HepG2 (cell line): Measurements from ENCODE around the gene SULT6B1. TPM values are rescaled to one million over a fixed set of nuclear protein-coding genes. Genes with fewer than 3 reads are reported as not detected.

Experiments used
- BCL3 ChIP-seq: sonication (generic); formaldehyde crosslinking; IDR thresholded peaks from 2 replicates; pipeline ENCODE4 v1.5.1; 2020; ENCODE audit warnings: mild to moderate bottlenecking, missing genetic modification reagents, moderate library complexity
- DPF2 ChIP-seq: sonication (generic); formaldehyde crosslinking; IDR thresholded peaks from 2 replicates; pipeline ENCODE4 v1.4.0; 2020; ENCODE audit warnings: mild to moderate bottlenecking, low read depth, missing genetic modification reagents, borderline replicate concordance
- GTF3A ChIP-seq: sonication (generic); formaldehyde crosslinking; conservative IDR thresholded peaks from 2 replicates; pipeline ENCODE4 v1.4.0; 2020; ENCODE audit warnings: mild to moderate bottlenecking, missing genetic modification reagents
- IKZF4 ChIP-seq: sonication (generic); formaldehyde crosslinking; IDR thresholded peaks from 2 replicates; pipeline ENCODE4 v1.5.1; 2020; ENCODE audit warnings: borderline replicate concordance, mild to moderate bottlenecking, low read depth, missing genetic modification reagents; ENCODE audit errors: not compliant biosample characterization
- ISX ChIP-seq: sonication (generic); formaldehyde crosslinking; conservative IDR thresholded peaks from 2 replicates; pipeline ENCODE4 v1.5.0; 2020; ENCODE audit warnings: missing genetic modification reagents
- KLF12 ChIP-seq: sonication (generic); formaldehyde crosslinking; IDR thresholded peaks from 2 replicates; pipeline ENCODE4 v1.4.0; 2020; ENCODE audit warnings: missing genetic modification reagents, borderline replicate concordance
- LCORL ChIP-seq, 2 experiments: fragments of 450-650 bp in 1 of 2; sonication (generic) in 1 of 2; formaldehyde crosslinking in 1 of 2; IDR thresholded peaks; 2 replicates each; pipeline versions ENCODE4 v1.5.0 to v1.6.1; 2017 to 2020; ENCODE audit warnings: antibody characterized with exemption in 1 of 2, missing genetic modification reagents in 1 of 2
- MIER3 ChIP-seq: IDR thresholded peaks from 2 replicates; pipeline ENCODE4 v1.6.1; 2016; ENCODE audit warnings: missing compliant biosample characterization, borderline replicate concordance
- NFE2L1 ChIP-seq: sonication (generic); formaldehyde crosslinking; IDR thresholded peaks from 2 replicates; pipeline ENCODE4 v1.4.0; 2020; ENCODE audit warnings: missing genetic modification reagents, mild to moderate bottlenecking, borderline replicate concordance
- NR2F2 ChIP-seq: IDR thresholded peaks from 2 replicates; pipeline ENCODE4 v1.6.1; 2012; ENCODE audit warnings: low read depth, inconsistent platforms, borderline replicate concordance
- POLR2A ChIP-seq, 2 experiments: IDR thresholded peaks; 2 replicates each; pipeline ENCODE4 v1.6.1; 2011; ENCODE audit warnings: low read depth in 2 of 2, low read length in 2 of 2, mild to moderate bottlenecking in 1 of 2, moderate library complexity in 1 of 2; ENCODE audit not compliant: insufficient read depth in 1 of 2
- SNAI1 ChIP-seq: sonication (generic); formaldehyde crosslinking; IDR thresholded peaks from 2 replicates; pipeline ENCODE4 v1.5.0; 2020; ENCODE audit warnings: mild to moderate bottlenecking, missing genetic modification reagents, borderline replicate concordance
- SOX6 ChIP-seq, 2 experiments: fragments of 450-650 bp in 1 of 2; sonication (generic) in 1 of 2; formaldehyde crosslinking in 1 of 2; IDR thresholded peaks; 2 replicates each; pipeline versions ENCODE4 v1.4.0 to v1.6.1; 2017 to 2020; ENCODE audit warnings: antibody characterized with exemption in 1 of 2, mild to moderate bottlenecking in 1 of 2, missing genetic modification reagents in 1 of 2
- TCF12 ChIP-seq, 2 experiments: fragments of 450-650 bp in 1 of 2; sonication (generic) in 1 of 2; formaldehyde crosslinking in 1 of 2; IDR thresholded peaks; 2 replicates each; pipeline versions ENCODE4 v1.6.1 to v1.8.0; 2017 to 2022; ENCODE audit warnings: antibody characterized with exemption in 1 of 2, mild to moderate bottlenecking in 1 of 2, missing genetic modification reagents in 1 of 2, moderate library complexity in 1 of 2
- ZBTB21 ChIP-seq: sonication (generic); formaldehyde crosslinking; IDR thresholded peaks from 2 replicates; pipeline ENCODE4 v1.4.0; 2020; ENCODE audit warnings: missing genetic modification reagents
- ZBTB3 ChIP-seq: sonication (generic); formaldehyde crosslinking; IDR thresholded peaks from 2 replicates; pipeline ENCODE4 v1.4.0; 2020; ENCODE audit warnings: low read depth, mild to moderate bottlenecking, moderate library complexity, missing genetic modification reagents, borderline replicate concordance
- ZNF10 ChIP-seq: sonication (generic); formaldehyde crosslinking; IDR thresholded peaks from 2 replicates; pipeline ENCODE4 v1.4.0; 2020; ENCODE audit warnings: mild to moderate bottlenecking, low read depth, missing genetic modification reagents, borderline replicate concordance
- ZNF224 ChIP-seq: sonication (generic); formaldehyde crosslinking; IDR thresholded peaks from 2 replicates; pipeline ENCODE4 v1.5.0; 2020; ENCODE audit warnings: mild to moderate bottlenecking, missing genetic modification reagents
- ZNF235 ChIP-seq: sonication (generic); formaldehyde crosslinking; IDR thresholded peaks from 2 replicates; pipeline ENCODE4 v1.8.1; 2023; ENCODE audit warnings: mild to moderate bottlenecking, missing genetic modification reagents, borderline replicate concordance
- ZNF274 ChIP-seq: sonication (generic); formaldehyde crosslinking; IDR thresholded peaks from 2 replicates; pipeline ENCODE4 v1.5.1; 2020; ENCODE audit warnings: mild to moderate bottlenecking, missing genetic modification reagents
- ZNF331 ChIP-seq: sonication (generic); formaldehyde crosslinking; IDR thresholded peaks from 2 replicates; pipeline ENCODE4 v1.4.0; 2020; ENCODE audit warnings: missing genetic modification reagents
- ZNF468 ChIP-seq: sonication (generic); formaldehyde crosslinking; IDR thresholded peaks from 2 replicates; pipeline ENCODE4 v1.8.0; 2022; ENCODE audit warnings: mild to moderate bottlenecking, moderate library complexity, missing genetic modification reagents
- ZNF543 ChIP-seq: sonication (generic); formaldehyde crosslinking; IDR thresholded peaks from 2 replicates; pipeline ENCODE4 v1.4.0; 2020; ENCODE audit warnings: mild to moderate bottlenecking, missing genetic modification reagents
- ZNF773 ChIP-seq: sonication (generic); formaldehyde crosslinking; IDR thresholded peaks from 2 replicates; pipeline ENCODE4 v1.4.0; 2020; ENCODE audit warnings: missing genetic modification reagents, borderline replicate concordance
- ZNF879 ChIP-seq: sonication (generic); formaldehyde crosslinking; IDR thresholded peaks from 2 replicates; pipeline ENCODE4 v1.8.1; 2023; ENCODE audit warnings: missing genetic modification reagents
- polyA plus RNA-seq, 8 experiments: library from polyadenylated mRNA; depleted of rRNA in 3 of 8; stranded (reverse) in 7 of 8; unstranded in 1 of 8; fragments of >200 nt; fragmentation: Illumina TruSeq in 4 of 8; extraction: Trizol in 4 of 8; gene quantifications; 2 replicates each; pipeline versions ENCODE4 v1.2.1 to v1.2.3, GENCODE V29; 2011 to 2016; ENCODE audit warnings: low read depth in 4 of 8, missing spikeins in 1 of 8, mixed read lengths in 1 of 8; ENCODE audit not compliant: insufficient read depth in 1 of 8
- total RNA-seq, 5 experiments: library from RNA; depleted of rRNA; stranded (reverse); fragments of >200 nt; fragmentation: Illumina TruSeq; extraction: Trizol; gene quantifications; 2 replicates each; pipeline ENCODE4 v1.2.3, GENCODE V29; 2016; ENCODE audit warnings: low read depth in 1 of 5
- TF ChIP-seq, protein P1 (sequence below): IDR thresholded peaks from 2 replicates; pipeline ENCODE4 v1.6.1; 2016; ENCODE audit warnings: control low read depth

Gene SULT6B1
- total and polyA plus RNA-seq, 2 of the 13 experiments (the other 11 are each of a cell fraction or from before 2014, with no cell fraction given): not detected

DNA sequence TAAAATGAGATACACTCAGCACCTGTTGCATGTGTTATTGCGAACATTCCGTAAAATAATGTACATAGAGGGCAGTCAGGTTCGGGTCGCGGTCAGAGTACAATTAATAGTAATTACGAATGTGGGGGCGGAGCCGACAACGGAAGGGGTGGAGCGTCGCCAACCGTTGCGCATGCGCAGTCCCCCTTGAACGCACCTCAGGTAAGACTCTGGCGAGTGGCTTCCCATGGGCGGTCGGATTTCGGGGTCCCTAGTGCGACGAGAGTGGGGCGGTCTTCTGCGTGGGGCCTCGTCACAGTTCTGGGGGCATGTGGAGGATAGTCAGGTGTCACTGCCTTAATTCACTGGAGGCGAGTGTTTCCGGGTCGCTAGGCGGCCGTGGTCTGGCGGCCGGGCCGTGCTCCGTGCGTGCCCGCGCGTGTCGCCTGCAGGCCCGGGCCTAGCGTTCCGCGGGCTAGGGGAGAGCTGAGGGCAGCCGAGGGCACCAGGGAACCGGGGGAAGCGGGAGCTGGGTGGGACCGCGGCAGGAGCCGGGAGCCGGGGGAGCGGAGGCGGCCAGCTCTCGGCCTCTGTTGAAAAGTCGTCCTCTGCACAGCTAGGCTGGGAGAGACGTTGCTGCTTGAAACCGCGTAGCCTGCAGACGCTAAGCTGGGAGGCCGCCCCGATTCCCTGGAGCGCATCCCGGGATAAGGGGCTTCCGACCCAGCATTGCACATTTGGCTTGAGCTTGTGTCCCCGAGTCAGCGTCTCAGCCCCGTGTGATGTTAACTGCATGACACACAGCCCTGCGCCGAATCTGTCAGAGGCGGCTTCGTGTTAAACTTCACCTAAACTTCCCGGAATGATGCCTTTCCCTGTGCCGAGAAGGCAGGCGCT lies 8.1 kb upstream of the SULT6B1 start, which contains the start of gene CEBPZOS (continued):
- peak; percentile 5; the same call in 1 of the 2 replicates for TF ChIP-seq ZNF331 (CRISPR knock-in tag)
- no peak for TF ChIP-seq ZNF10 (CRISPR knock-in tag)
- TF ChIP-seq ZBTB3 (CRISPR knock-in tag): no peak; the same call in 1 of the 2 replicates
- TF ChIP-seq IKZF4: peak; percentile 95
- TF ChIP-seq ZNF224 (CRISPR knock-in tag): peak; percentile 81; the same call in 1 of the 2 replicates
- peak; percentile 67; the same call in 1 of the 2 replicates for TF ChIP-seq ZNF773 (CRISPR knock-in tag)
- TF ChIP-seq DPF2: no peak
- TF ChIP-seq KLF12 (CRISPR knock-in tag): no peak
- TF ChIP-seq ZNF235 (CRISPR knock-in tag): peak; percentile 98; the same call in 1 of the 2 replicates
- peak; percentile 93 for TF ChIP-seq ZNF543 (CRISPR knock-in tag)
- no peak for TF ChIP-seq NFE2L1 (CRISPR knock-in tag)
- TF ChIP-seq LCORL (IDR thresholded peaks at IDR 0.05): no peak; the same call in 1 of the 2 replicates
- TF ChIP-seq LCORL (CRISPR knock-in tag; IDR thresholded peaks at IDR 0.05): 0 out of 2 replicates have a peak, but pooled peaks have one; percentile 45
- TF ChIP-seq POLR2A (IDR thresholded peaks at IDR 0.05; ENCODE audit: insufficient read depth in 1 of 2, low read depth in 2 of 2, low read length in 2 of 2): peak; percentile 85 to 98
- TF ChIP-seq ZBTB21 (CRISPR knock-in tag): no peak
- TF ChIP-seq SNAI1 (CRISPR knock-in tag): peak; percentile 91
- no peak for TF ChIP-seq SOX6 (IDR thresholded peaks at IDR 0.05)
- peak; percentile 58; the same call in 1 of the 2 replicates for TF ChIP-seq SOX6 (CRISPR knock-in tag; IDR thresholded peaks at IDR 0.05)
- TF ChIP-seq TCF12 (IDR thresholded peaks at IDR 0.05): no peak
- TF ChIP-seq TCF12 (CRISPR knock-in tag; IDR thresholded peaks at IDR 0.05): peak; percentile 73; the same call in 1 of the 2 replicates
- TF ChIP-seq ZNF879 (CRISPR knock-in tag): peak; percentile 93; the same call in 1 of the 2 replicates
- TF ChIP-seq ZNF274 (CRISPR knock-in tag): peak; percentile 96
- TF ChIP-seq GTF3A (CRISPR knock-in tag): no peak
- TF ChIP-seq, protein P1, sequence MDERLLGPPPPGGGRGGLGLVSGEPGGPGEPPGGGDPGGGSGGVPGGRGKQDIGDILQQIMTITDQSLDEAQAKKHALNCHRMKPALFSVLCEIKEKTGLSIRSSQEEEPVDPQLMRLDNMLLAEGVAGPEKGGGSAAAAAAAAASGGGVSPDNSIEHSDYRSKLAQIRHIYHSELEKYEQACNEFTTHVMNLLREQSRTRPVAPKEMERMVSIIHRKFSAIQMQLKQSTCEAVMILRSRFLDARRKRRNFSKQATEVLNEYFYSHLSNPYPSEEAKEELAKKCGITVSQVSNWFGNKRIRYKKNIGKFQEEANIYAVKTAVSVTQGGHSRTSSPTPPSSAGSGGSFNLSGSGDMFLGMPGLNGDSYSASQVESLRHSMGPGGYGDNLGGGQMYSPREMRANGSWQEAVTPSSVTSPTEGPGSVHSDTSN (CRISPR knock-in tag): 0 out of 2 replicates have a peak, but pooled peaks have one; percentile 25
- TF ChIP-seq BCL3 (CRISPR knock-in tag): peak; percentile 94
- peak; percentile 55; the same call in 1 of the 2 replicates for TF ChIP-seq MIER3 (CRISPR knock-in tag)
- TF ChIP-seq ISX (CRISPR knock-in tag): no peak; the same call in 1 of the 2 replicates
- TF ChIP-seq ZNF468 (CRISPR knock-in tag): peak; percentile 73; the same call in 1 of the 2 replicates
- TF ChIP-seq NR2F2: no peak; the same call in 1 of the 2 replicates
